Activated T-cell treated with anti-CD3 and anti-CD28 coated beads, Interleukin-2, amount 50 U/mL, for 1 hour (primary cell): ENCODE results near the gene ENPP1.
A peak's percentile ranks its signal among the peaks of the same experiment; 100 is the strongest.

Source experiments
- DNase-seq: peaks from one replicate; pipeline ENCODE4 v3.0.0-alpha.2; 2020

Gene ENPP1

DNA sequence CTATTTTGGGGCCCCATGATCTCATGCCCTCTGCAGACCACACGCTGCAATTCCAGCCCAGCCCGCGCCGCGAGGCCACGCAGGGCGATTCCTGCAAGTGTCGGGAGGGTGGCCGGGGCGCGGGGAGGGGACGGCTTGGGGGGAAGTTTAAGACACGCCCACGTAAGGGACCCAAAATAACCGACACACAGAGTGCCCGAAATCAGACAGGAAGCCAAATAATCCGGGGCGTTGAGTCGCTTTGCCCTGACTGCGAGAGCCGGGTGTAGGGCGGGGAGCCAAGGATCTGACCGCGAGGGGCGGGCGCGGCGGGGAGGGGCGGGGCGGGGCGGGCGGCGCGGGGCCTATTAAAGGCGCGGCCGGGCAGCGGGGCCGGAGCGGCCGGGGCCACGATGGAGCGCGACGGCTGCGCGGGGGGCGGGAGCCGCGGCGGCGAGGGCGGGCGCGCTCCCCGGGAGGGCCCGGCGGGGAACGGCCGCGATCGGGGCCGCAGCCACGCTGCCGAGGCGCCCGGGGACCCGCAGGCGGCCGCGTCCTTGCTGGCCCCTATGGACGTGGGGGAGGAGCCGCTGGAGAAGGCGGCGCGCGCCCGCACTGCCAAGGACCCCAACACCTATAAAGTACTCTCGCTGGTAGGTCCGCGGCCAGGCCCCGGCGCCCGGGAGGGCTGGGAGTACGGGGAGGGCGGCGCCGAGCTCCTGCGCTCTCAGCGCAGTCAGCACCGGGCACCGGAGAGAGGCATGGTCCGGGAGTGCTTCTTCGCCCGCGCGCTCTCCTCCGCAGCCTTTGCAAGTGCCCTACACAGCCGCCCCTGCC, at the start of gene ENPP1:
TSS of gene ENPP1 (plus strand) at position 377 of the 816 bp plus-strand sequence. CDS start at position 393, 16 bp downstream.
- peak; percentile 49 for DNase-seq

DNA sequence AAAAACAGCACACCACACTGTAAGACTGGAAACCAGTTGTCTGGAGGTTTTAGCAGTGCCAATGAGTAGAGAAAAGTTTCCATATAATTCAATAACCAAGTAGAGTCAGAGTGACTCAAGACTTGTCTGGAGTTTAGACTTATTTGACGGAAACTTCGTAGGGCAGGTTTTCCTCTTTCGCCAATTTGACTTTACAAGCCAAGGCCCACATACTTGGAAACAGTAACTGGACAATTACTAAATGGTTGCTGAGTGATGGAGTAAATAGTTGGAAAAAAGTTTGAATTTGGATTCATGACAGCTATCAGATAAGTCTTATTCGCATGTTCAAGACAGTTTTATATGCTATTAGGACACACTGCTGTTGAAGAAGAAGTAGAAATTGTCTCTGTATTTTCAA, 48.9 kb upstream of the ENPP1 start:
- no peak for DNase-seq

- no peak for DNase-seq
Measured at GRCh38 chr6:131761060-131761761, 46.6 kb upstream of the ENPP1 start.

DNA sequence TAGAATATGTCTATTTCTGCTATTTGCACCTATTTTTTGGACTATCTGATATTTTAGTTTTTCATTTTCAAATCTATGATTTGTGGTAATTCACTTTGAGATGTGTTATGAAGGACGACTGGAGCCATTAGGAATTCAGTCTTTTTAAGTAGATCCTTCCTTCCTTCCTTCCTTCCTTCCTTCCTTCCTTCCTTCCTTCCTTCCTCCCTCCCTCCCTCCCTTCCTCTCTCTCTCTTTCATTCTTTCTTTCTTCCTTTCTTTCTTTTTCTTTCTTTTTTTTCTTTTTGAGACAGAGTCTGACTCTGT, 46.1 kb upstream of the ENPP1 start:
- no peak for DNase-seq

DNA sequence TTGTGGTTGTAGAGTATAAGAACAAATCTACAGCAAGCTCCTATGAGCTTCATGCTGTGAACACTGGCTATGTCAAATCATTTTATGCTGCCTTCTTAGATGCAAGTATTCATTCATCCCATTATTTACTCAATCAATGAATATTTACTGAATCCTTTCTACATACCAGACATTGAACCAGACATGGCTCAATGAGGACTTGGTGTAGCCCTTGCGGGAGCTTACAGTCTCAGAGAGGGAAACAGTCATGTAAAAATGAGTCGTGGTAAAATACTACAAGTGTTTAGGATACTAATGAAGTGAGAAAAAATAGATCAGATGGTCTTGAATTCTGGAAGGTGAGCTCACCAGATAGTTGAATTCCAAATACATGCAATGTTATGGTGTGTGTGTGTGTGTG, 44.8 kb upstream of the ENPP1 start:
- no peak for DNase-seq

DNA sequence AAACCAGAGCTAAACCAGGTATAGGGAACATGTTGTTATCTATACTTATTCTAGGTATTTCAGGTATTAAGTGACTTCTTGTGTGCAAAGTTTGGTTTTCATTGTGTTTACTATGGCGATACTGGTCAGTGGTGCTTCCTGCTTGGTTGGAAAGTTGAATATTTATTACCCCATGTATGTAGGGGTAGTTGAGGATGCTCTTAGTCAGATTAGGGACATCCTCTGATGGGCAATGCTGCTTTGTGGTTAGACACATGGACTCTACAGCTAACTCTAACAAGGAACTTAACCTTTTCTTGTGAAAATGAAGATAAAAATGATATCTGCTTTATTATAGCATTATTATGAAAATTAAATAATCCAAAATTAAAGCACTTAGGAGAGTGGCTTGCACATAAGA, 44.1 kb upstream of the ENPP1 start:
- DNase-seq, result no peak

GRCh38 chr6:131764350-131764749, 43.5 kb upstream of the ENPP1 start:
- DNase-seq, result no peak

DNA sequence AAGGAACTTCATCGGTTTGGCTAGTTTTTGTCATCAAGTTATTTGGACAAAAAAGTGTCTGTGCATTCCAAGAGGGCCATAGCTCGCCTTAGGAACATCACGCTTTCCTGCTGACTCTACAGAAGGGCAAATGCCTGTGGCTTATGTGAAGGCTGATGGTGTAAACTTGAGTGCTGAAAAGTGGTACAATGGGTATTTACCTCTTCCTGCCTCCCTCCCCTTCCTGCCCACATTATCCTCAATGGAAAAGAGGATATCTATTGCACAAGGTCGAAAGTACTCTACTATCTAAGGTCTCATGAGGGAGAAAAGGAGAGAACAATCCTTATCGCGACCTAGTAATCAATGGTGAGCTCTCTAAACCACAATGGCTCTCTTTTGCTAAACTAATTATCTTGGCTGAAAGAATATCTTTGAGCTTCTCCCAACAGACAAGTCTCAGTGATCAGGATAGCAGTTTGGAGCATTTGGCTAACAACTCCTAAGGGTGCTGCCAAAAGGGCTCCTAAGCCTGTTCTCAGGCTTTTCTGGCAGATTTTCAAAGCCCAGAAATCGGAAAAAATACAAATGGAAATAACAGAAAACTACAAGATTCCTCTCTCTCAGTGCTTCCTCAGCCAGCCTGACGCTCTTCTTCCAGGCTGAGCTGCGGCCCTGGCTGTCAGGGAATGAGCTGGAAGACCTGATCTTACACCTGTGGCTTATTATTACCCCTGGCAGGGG, 42.6 kb upstream of the ENPP1 start:
- DNase-seq, result no peak

- DNase-seq, result no peak
Measured at GRCh38 chr6:131765804-131766135, 42.0 kb upstream of the ENPP1 start.

- DNase-seq, result no peak
Measured at GRCh38 chr6:131766631-131767030, 41.2 kb upstream of the ENPP1 start.

- no peak for DNase-seq
Measured at GRCh38 chr6:131768964-131769363, 38.9 kb upstream of the ENPP1 start.

- DNase-seq, result no peak
Measured at GRCh38 chr6:131769385-131770141, 38.3 kb upstream of the ENPP1 start.

DNA sequence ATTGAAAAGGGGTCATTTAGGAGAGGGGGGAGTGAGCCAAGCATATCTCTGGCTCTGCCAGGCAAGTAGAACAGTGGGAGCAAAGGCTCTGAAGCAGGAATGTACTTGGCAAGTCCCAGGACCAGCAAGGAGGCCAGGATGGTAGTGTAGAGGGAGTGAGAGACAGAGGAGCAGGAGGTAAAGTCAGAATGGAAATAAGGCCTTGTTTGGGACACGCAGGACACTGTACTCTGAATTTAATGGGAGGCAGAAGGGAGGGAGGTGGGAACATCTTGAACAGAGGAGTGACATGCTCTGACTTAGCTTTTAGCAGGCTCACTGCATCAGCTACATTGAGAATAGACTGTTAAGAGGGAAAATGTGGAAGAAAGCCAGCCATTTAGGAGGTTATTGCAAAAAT, 37.0 kb upstream of the ENPP1 start:
- no peak for DNase-seq

DNA sequence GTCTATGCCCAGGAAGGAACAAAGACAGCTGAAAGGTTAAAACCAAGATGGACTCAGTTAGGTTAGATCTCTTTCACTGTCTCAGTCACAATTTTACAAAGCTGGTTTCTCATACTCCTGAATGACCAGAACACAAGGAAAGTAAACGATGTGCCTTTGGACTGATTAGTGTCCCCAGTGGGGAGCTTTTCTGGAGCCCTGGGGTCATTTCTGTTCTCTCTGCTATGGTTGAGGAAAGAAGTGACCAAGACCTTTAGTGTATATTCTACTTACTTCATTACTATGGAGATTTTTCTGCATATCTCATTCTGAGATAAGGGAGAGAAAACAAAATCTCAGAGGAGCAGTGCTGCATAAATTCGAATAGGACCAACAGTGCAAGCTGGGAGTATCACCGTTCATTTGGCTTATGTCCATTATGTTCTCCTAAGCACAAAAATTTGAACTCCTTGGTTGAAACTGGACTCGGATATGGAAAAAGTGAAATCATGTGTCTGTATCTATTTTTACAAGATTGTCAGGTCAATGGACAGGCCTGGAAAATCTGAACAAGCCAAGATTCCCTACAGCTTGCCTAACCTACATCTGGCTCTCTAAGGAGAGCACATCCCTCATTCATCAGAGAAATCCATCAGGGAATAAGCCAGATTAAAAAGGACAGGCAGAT, 34.4 kb upstream of the ENPP1 start:
- DNase-seq, result no peak

DNA sequence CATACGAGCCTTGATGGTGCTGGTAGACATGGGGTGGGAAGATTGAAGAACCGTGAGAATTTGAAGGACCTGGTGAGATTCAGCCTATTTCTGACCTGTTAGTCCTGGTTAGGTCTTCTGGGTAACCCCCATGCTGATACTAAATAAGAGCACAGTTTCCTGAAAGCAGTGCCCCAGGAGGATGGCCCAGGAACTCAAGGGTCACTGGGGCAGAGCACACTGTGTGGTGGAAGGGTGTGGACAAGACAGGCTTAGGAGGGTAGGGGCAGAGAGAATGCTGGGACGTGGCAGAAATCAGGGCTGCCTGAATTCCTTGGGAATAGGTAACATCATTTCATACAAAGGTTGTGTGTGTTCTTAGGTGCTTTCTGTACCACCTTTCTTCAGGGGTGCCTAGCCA, 31.9 kb upstream of the ENPP1 start:
- no peak for DNase-seq

- no peak for DNase-seq
Measured at GRCh38 chr6:131776985-131777384, 30.8 kb upstream of the ENPP1 start.

DNA sequence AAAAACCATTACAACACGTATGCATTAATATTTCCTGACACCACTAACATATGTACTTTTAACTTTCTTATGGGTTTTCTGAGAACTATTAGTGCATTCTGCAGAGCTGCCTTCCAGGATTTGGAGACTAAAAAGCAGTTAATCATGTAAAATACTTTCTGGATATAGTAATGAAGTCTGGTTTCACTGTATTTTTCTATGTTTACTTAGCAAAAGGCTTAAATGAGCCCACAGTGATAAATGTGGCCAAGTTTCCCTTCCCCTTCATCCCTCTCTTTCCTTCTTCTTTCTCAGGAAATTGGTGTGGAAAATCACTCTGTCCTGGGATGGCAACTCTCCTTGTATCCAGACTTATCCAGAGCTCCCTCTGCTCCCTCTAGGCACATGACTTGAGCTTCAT, 29.7 kb upstream of the ENPP1 start:
- DNase-seq, result no peak

- no peak for DNase-seq
Measured at GRCh38 chr6:131779304-131779703, 28.5 kb upstream of the ENPP1 start.

DNA sequence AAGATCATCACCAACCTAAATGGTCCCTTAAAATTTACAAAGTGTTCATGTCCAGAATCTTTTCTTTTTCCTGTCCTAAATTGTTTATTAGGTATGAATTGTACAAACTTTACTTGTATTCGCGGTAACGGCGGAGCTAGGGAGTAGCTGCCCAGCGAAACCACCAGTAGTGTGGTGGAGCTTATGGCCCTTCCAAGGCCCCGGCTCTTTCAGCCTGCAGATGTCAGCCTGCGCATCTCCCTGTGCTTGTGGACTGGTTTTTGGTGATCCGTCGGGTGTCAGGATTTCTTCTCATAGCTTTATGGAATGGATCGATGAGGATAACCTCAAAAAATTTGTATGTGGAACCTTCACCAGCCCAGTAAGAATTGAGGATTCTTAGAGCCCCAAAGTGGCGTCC, 27.2 kb upstream of the ENPP1 start:
- no peak for DNase-seq

GRCh38 chr6:131781687-131782086, 26.1 kb upstream of the ENPP1 start:
- no peak for DNase-seq

- DNase-seq, result no peak
Measured at GRCh38 chr6:131782764-131783163, 25.1 kb upstream of the ENPP1 start.

- no peak for DNase-seq
Measured at GRCh38 chr6:131784561-131784960, 23.3 kb upstream of the ENPP1 start.

DNA sequence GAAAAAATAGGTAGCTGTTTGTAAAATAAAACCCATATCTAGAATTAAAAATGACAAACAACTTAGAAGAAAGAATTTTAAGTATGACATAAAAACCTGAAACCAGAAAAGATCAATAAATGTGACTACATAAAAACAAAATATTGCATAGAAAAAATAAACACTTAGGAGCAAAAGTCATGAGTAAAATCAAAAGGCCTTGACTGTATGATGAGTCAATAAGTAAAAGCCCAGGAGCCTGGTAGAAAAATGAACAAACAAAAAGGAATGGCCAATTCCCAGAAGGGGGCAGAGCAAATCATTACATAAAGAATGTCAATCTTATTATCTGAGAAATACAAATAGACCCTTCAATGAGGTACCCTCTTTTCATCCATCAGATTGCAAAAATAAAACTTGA, 20.7 kb upstream of the ENPP1 start:
- no peak for DNase-seq
